ENCODE data around the gene TMEM229B. TPM values are rescaled to one million over a fixed set of nuclear protein-coding genes. Genes with fewer than 3 reads are reported as not detected.

TMEM229B gene
- 18.4 and 19.4 TPM in 2 replicates for total RNA-seq

DNA sequence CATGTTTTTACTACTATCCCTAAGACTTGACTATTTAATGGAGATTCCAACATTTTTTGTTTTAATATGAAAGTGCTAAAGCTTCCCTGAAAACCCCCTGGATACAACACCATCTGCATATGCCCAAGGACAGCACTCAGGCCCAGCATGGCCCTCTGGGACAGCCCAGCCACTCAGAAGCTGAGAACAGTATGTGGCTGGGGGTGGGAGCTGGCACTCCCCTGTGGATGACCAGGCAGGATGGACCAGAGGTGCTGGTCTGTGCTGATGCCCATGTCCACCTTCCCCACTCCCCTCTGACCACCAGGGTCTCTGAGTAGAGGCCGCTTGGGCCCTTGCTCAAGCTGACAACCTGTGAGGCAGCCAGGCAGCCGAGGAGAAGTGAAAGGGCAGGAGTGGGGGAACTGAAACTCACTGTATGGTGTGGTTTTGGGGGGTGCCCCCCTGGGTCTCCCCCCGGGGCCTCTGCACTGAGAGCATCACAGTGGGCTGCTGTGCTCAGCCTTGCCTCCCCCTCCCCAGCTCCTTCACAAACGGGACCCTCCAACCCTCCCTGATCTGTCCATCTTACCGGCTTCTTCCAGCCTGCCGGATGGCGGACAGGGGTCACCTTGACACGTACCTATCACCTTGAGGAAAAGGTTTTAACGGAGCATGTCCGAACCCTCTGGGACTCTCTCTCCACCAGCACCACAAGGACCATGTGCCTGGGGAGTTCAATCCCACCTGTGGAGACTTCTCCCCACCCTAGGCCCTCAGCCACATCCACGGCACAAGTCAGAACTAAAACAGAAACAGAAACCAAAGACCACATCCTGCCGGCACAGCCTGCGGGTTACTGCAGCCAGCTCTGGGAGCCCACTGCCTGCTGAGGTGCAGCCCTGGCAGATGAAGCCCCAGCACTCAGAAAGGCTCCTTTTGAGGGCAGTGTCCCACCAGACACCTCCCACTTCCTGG lies at the start of gene TMEM229B:
Gene TMEM229B (minus strand): TSS at position 785 of the 957 bp plus-strand sequence. CDS start 14,798 bp downstream, outside the sequence.
- intact Hi-C loops (cut with micrococcal nuclease) = loop anchor here (1.0 to 5.0 kb wide), 4 partner anchors 26 to 246 kb away; partner anchors contain the start of genes ATP6V1D, PALS1 and PIGH

DNA sequence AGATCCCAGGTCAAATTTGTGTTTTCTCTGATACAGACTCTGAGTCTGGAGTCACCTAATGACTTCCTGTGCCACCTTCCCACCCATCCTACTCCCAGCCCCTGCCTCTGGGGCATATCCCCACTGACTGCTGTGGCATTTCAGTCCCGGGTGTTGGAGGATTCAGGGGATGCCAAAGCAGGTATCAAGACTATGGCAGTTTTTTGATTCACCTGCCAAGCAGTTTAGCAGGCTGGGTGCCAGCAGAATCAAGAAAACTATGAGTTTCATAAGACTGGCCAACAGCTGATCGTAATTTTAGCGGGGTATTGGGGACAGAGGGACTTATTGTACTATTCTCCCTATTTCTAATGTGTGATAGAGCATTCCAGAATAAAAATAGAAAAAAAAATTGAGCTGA lies 49.2 kb upstream of the TMEM229B start:
- intact Hi-C loops (cut with micrococcal nuclease) = no loop called here

DNA sequence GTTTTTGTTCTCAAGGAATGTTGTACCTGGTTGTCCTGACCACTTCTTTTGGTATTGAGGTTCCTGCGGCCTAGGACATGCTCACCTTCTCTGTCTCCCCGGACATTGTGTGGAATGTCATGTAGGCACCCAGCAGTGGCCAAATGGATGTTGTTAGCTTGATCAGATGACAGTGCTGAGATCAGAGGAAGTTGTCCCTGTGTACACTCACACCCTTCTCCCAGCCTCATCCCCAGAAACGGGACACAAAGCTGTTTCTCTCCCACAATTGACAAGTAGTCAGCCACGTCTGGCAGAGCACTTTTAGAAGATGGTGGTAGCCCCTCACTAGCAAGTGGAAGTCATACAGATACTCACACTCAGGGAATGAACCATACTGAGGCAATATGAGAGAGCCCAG lies 47.6 kb upstream of the TMEM229B start:
- intact Hi-C loops (cut with micrococcal nuclease) = no loop called here

DNA sequence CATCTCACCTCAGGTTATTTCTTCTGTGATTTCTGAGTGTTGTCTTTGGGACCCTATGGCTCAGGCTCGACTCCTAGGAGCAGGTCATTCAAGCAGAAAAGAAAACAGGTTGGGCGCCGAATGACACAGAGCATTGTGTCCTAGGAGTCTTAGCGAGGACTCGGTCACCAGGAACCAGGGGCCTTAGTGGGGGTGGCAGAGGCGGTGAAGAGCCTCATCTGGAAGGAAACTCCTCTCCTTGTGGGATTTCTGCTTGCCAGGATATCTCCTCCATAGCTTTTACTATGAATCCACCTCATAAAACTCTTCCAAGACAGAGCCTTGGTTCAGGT lies 45.2 kb upstream of the TMEM229B start:
- intact Hi-C loops (cut with micrococcal nuclease) = no loop called here

DNA sequence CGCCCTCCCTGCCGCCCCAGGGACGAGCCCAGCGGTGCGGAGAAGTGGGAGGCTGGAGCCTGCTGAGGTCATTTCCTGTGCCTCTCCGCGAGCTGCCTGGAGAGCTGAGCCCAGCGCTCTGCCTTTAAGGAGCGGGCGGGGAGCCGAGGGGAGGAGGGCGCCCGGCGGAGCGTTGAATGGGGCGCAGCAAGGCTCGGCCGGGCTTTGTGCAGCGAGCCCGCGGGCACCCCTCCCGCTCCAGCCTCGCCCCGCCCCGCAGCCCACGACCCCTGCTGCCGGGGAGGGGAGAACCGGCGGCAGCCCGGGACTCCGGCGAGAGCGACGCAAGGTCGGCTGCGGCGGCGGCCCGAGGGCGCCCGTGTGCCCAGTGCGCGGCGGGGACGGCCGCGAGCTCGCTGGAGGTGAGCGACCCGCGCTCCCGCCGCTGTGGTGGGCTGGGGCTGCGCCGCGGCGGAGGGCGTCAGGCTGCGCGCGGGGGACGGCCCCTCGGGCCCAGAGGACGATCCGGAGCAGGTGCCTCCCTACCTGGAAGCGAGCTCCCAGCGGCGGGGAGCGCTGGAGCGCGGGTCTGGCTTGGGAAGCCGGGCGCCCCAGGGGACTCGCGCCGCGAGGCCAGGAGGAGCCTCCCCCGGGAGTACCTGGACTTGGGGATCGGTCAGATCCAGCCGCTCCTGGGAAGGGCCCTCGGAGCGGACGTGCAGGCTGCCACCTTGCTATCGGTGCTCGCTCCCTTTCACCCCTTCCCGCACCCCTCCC lies 44.7 kb upstream of the TMEM229B start, which contains the start of gene PLEKHH1:
Gene PLEKHH1 (plus strand): TSS at position 293 of the 756 bp plus-strand sequence. CDS start 8,578 bp downstream, outside the sequence.
- intact Hi-C loops (cut with micrococcal nuclease) = no loop called here

DNA sequence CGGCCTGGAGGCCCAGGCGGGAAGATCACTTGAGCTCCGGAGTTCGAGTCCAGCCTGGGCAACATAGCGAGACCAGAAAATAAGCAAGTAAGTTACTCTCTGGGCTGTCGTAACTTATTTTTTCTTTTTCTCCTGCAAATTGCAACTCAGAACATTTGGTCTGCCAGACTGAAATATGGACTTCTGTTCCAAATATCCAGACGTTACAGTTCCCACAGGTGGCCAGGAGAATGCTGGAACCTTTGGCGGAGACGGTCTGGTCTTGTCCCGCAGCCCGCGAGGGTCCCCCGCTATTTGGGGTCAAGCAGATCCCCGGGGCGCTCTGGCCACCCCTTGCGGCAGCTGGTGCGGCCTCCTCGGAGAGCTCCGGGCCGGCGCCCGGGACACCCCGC lies 44.1 kb upstream of the TMEM229B start:
- intact Hi-C loops (cut with micrococcal nuclease) = no loop called here

DNA sequence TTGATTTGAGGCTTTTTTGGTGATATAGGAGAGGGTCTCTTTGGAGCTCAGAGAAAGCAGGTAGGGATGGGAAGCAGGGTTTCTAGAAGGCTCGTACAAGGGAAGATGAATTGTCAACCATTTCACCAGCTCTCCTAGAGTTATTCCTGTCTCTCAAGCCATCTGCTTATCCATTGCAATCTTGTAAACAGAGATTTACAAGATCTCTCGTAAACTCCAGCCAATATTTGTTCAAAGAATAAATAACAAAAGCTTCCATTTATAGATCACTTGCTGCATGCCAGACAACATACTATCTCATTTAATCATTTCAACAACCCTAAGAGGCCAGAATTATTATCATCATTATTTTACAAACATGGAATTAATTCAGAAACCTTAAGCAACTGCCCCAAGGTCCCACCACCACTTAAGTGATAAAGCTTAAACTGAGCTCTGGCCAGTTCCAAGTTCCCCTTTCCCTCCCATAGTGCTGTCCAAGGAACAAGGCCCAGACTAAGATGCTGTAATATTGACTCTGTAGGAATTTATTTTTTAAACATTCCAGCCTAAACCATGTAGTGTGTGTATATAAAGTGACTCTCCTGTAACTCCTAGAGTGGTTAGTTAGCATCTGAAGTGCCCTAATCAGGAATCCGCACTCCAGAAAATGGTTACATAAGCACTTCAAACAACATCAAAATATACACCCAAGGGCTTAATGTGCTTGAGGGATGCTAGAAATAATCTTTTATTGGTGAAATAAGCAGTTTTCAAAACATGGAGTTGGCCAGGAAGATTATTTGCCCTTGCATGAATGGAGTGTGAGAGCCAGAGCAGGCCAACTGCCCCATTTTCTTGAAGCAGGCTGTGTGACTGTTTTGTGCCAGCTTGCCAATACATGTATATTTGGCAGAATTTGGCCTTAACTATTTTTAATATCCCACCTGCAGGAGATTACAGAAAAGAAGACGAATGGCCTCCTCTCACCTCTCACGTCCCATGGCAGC lies 41.7 kb upstream of the TMEM229B start:
- intact Hi-C loops (cut with micrococcal nuclease) = loop anchor here (5.0 to 10.0 kb wide), 2 partner anchors 42 to 135 kb away; no protein-coding TSS in a partner anchor

DNA sequence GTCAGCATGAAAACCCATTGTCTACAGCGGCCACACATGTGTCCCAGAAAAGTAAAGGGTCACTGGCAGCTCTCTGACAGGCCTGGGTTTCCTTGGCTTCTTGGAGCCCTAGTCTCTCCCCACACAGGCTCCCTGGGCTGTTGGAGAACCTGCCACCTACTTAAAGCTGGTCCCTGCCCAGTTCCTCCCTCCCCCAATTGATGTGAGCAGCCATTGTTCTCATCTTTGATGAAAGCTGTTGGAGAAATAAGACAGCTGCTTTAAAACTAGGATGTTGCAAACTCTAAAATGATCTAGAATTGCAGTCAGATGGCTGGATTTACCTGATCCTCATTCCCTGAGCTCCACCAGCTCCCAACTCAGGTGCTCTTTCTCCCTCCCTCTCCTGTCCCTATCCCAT lies 39.8 kb upstream of the TMEM229B start:
- intact Hi-C loops (cut with micrococcal nuclease) = loop anchor here (5.0 to 10.0 kb wide), 2 partner anchors 44 to 137 kb away; no protein-coding TSS in a partner anchor

DNA sequence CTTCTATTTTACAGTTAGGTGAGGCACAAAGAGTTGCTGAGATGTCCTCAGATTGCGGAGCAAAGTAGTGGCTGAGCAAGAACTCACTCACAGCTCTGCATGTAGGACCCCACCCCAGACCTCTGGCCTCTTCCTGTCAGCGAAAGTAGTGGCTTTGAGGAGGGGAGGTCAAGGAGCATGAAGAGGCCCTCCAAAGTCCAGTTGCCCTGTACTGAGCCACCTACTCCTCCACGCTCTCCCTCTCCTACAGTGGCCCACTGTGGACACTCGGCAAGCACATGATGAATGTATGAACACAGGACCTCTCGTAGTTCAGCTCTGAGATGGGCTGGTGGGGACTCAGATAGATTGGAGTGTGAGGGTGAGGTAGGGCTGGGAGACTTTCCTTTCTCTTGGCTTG lies 39.2 kb upstream of the TMEM229B start:
- intact Hi-C loops (cut with micrococcal nuclease) = loop anchor here (2.0 to 10.0 kb wide), 3 partner anchors 45 to 177 kb away; no protein-coding TSS in a partner anchor

DNA sequence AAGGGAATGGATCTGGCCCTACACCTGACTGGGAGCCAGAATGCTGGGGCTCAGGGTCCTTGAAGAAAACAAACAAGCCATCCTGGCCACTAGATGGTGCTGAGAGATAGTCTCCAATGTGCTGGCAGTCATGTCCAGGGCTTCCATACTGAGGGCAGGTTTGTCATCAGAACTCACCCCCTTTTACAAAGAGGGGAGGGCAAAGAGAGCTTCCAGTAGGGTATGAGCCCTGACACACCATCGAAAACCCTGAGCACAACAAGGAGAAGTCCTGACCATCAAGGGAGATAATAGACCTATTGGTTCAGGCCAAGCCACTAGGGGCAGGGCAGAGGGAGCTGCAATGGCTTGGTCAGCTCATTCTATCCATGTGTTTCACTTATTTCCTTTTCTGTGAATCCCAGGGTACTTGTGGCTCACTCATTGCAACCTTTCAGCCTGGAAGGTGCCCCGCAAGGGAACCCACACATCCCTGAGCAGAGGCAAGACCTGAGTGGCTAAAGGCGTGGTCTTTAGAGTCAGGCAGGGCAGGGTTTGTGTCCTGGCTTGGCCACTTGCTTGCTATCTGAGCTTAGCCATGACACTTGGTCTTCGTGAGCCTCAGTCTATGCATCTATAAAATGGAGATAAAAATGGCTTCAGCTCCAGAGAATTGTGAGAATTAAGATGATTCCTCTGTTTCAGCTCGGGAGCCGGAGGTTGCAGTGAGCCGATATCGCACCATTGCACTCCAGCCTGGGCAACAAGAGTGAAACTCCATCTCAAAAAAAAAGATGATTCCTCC lies 38.3 kb upstream of the TMEM229B start:
- intact Hi-C loops (cut with micrococcal nuclease) = loop anchor here (2.0 to 10.0 kb wide), 3 partner anchors 45 to 178 kb away; no protein-coding TSS in a partner anchor

DNA sequence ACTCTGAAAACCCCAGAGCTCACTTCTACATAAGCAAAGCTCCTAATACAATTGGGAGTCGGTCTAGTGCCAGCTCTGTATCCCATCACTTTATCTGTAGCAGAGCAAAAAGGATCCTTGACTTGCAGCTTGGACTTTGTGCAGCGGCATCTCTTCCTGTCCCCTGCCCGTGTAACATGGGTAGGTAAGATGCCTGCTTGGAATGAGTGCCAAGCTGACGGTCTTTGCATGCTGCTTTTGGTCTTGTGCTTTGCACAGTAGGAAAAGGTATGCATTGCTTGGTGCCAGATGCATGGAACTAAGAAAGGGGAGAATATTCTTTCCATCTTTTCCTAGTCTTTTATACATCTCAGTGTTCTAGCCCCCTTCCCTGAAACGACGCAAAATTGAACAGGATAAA lies 37.7 kb upstream of the TMEM229B start:
- intact Hi-C loops (cut with micrococcal nuclease) = loop anchor here (2.0 to 10.0 kb wide), 3 partner anchors 46 to 179 kb away; no protein-coding TSS in a partner anchor

DNA sequence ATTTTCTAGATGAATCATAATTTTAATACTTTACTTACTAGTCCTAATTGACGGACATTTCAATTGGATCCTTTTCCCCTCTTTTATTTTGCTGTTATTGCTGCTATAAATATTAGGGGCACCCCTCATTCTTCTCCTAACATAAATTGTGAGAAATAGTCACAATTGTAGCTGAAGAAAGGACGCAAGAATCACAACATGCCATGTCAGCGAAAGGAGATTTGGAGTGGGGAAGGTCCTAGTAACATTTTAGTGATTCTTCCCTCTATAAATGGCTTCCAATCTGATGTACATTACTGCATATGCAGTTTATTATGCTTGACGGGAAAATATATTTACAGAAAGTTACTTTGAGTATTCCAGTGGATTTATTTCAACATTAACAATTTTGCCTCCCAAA lies 36.9 kb upstream of the TMEM229B start:
- intact Hi-C loops (cut with micrococcal nuclease) = loop anchor here (5.0 to 10.0 kb wide), 2 partner anchors 47 to 139 kb away; no protein-coding TSS in a partner anchor

DNA sequence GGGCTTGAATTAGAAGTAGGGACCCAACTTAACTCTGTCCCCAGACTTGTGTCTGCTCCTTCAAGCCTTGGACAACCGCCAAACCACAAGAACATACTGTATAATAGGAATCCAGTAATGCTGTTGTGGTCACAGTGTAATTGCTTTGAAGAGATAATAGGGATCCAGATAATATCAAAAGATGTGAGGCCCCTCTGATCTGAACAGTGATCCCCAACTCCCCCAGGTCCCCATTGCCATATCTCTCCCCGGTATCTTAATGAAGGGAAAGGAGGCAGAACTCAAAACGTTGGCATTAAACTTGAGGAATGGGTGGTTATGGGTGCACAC lies 36.1 kb upstream of the TMEM229B start:
- intact Hi-C loops (cut with micrococcal nuclease) = loop anchor here (10.0 kb wide), 1 partner anchor 140 kb away; no protein-coding TSS in a partner anchor

DNA sequence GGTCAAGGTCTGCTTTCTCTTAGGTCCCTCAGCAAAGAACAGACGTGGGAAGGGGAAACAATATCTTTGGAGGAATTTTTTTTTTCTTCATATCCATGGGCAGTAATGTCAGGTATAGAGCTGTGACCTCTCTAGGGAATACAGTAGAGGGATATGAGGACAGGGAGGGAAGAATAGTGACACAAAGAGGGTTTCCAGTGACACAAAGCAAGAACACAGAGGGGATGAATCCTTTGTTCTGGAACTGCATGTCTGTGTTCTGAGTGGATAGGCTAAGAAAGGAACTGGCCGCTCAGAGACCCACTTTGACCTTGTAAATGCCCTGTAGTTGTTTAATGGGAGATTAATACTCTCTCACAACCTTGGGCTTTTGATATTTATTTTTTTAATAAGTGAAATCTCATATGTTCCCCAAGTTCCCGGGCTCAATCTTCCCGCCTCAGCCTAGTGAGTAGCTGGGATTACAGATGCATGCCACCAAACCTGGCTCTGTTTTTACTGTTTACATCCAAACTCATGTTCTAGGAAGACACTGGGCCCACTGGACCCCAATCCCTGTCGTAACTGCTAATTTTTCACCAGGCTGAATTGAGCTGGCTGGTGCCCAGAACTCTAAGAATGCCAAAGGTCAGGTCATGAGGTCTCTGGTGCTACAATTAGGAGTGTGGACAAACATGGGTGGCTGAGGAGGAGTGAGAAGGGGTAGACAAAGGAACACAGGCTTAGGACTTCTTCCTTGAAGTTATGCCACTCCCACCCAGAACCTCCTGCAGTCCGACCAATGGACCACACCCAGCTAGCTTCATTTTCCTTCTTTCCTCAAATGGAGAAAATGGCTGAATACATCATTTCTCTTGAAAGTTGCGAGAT lies 35.5 kb upstream of the TMEM229B start:
- intact Hi-C loops (cut with micrococcal nuclease) = loop anchor here (10.0 kb wide), 1 partner anchor 141 kb away; no protein-coding TSS in a partner anchor

DNA sequence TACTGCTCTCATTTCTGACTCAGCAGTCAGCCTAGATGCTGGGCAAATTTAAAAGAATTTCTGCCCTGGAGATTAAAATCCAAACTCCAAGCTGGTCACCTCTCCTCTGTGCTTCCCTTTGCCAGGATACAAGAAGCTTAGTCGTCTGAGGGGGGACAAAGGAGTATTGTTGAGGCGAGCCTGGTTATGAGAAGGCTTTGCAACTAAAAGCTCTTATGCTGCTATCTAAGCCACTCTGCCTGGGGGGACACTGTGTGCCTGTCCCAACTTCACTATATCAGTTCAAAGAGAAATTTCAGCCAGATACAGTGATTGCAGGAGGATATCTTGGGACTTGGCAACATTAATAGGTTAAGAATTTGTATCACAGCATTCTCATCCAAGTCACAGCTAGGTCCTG lies 33.7 kb upstream of the TMEM229B start:
- intact Hi-C loops (cut with micrococcal nuclease) = loop anchor here (10.0 kb wide), 1 partner anchor 143 kb away; no protein-coding TSS in a partner anchor

DNA sequence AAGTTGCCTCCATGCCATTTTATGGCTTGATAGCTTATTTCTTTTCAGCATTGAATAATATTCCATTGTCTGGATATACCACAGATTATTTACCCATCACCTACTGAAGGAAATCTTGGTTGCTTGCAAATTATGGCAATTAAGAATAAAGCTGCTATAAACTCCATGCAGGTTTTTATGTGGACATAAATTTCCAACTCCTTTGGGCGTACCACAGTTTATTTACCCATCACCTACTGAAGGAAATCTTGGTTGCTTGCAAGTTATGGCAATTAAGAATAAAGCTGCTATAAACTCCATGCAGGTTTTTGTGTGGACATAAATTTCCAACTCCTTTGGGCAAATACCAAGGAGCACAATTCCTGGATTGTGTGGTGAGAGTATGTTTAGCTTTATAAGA lies 32.0 kb upstream of the TMEM229B start:
- intact Hi-C loops (cut with micrococcal nuclease) = loop anchor here (10.0 kb wide), 1 partner anchor 144 kb away; no protein-coding TSS in a partner anchor

DNA sequence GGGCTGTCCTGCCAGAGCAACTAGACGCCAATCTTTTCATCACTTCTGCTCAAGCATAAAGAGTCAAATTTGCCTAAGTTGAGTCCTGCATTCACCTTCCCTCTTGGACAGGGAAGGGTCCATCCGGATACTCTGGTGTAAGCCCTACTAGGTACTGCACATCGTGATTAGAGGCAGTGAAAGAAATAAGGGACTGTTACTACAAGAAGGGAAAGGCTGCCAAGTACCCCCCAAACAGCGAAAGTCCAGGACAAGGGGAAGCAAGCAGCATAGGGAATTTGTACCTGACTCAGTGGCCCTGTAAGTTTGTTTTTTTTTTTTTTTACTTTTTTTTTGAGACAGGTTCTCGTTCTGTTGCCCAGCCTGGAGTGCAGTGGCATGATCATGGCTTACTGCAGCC lies 30.9 kb upstream of the TMEM229B start:
- intact Hi-C loops (cut with micrococcal nuclease) = loop anchor here (10.0 kb wide), 1 partner anchor 95 kb away; no protein-coding TSS in a partner anchor

DNA sequence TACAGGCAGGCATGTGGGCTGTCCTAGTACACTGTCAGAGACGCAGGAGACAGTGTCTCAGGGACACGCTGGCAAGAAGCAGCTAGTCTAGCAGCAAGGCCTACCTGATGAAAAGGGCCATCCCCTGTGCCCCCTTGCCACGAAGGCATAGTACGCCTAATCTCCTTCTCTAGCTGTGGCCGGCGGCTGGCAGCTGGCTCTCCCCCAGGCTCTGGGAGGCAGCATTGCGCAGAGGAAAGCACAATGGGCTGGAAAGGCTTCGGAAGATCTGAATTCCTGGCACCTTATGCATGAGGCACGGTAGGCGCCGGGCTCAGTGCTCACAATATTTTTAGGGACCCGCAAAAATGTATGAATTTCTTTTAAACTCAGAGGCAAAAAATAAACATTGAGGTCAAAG lies 28.6 kb upstream of the TMEM229B start:
- intact Hi-C loops (cut with micrococcal nuclease) = loop anchor here (10.0 kb wide), 1 partner anchor 92 kb away; no protein-coding TSS in a partner anchor
